A549 (cell line): ENCODE data around the gene MBLAC1.

ENCODE experiments used
- CTCF ChIP-seq: fragments of >200 bp; sonication (Bioruptor Twin); formaldehyde crosslinking; IDR thresholded peaks from 3 replicates; pipeline ENCODE4 v1.5.1; 2016
- POLR2A ChIP-seq: IDR thresholded peaks from 2 replicates; pipeline ENCODE4 v1.6.1; 2012; ENCODE audit warnings: mild to moderate bottlenecking, low read length

GRCh38 chr7:100106633-100107032 is 20.1 kb upstream of the MBLAC1 start:
- no peak for TF ChIP-seq CTCF
- no peak for TF ChIP-seq POLR2A
